Thoracic aorta (tissue), 2 donors: Measurements from ENCODE around the gene ETNK1. TPM values are rescaled to one million over a fixed set of nuclear protein-coding genes. Genes with fewer than 3 reads are reported as not detected.
"Not testable (repeated sequence)": the region's sequence is repeated elsewhere in the genome, so short reads cannot be mapped to it uniquely, and the experiment has no call there.

Experiments
- ATAC-seq: fragments of 150-250 bp; one replicate; pipeline ENCODE4 v1.8.0; 2017; ENCODE audit warnings: low read depth; ENCODE audit not compliant: insufficient number of reproducible peaks, low FRiP score
- DNase-seq: peaks from one replicate; pipeline ENCODE4 v3.0.0-alpha.2; 2020; ENCODE audit warnings: low spot score
- H3K27ac ChIP-seq, 2 donors: fragments of 200-600 bp; sonication (generic); 1 replicate in 1 of 2; 2 replicates in 1 of 2; pipeline ENCODE4 v1.5.1; 2016; ENCODE audit warnings: mild to moderate bottlenecking in 2 of 2, moderate library complexity in 2 of 2
- H3K27me3 ChIP-seq: fragments of 200-600 bp; sonication (generic); replicated peaks from 2 replicates; pipeline ENCODE4 v1.6.0; 2016; ENCODE audit warnings: mild to moderate bottlenecking; ENCODE audit not compliant: insufficient read depth
- H3K36me3 ChIP-seq: fragments of 200-600 bp; sonication (generic); one replicate; pipeline ENCODE4 v1.5.1; 2016
- H3K4me1 ChIP-seq, 2 donors: fragments of 200-600 bp; sonication (generic); 1 replicate in 1 of 2; 2 replicates in 1 of 2; pipeline versions ENCODE4 v1.5.1 to v1.6.0; 2016; ENCODE audit warnings: low read depth in 2 of 2, mild to moderate bottlenecking in 1 of 2; ENCODE audit not compliant: control insufficient read depth in 1 of 2
- H3K4me3 ChIP-seq: fragments of 200-600 bp; sonication (generic); 2 replicates; pipeline ENCODE4 v1.5.1; 2016; ENCODE audit warnings: mild to moderate bottlenecking
- H3K9me3 ChIP-seq: fragments of 200-600 bp; sonication (generic); 2 replicates; pipeline ENCODE4 v1.5.1; 2016
- CTCF ChIP-seq: fragments of 200-600 bp; sonication (generic); IDR thresholded peaks from one replicate; pipeline ENCODE4 v1.5.1; 2019; ENCODE audit warnings: antibody characterized with exemption
- total RNA-seq, 2 donors: library from RNA; depleted of rRNA; stranded (reverse); fragments of >200 nt; gene quantifications; one replicate each; pipeline versions ENCODE4 v1.1.0 to v1.2.3, GENCODE V29; 2016

ETNK1 gene
- total RNA-seq, 2 donors from 2014 or later: 24.9 to 38.0 TPM

GRCh38 chr12:22692964-22693555, 68.1 kb downstream of the ETNK1 start:
- no peak for DNase-seq
- H3K36me3 ChIP-seq: no peaks in the 10 kb centered on the region
- H3K4me3 ChIP-seq: no peak overlapping the region
- no peak for TF ChIP-seq CTCF
- peaks cover 5 to 16% of the 10 kb centered on the region in 2 donors for H3K4me1 ChIP-seq
- ATAC-seq: no peak
- no peaks in the 10 kb centered on the region for H3K27me3 ChIP-seq
- H3K27ac ChIP-seq: no peak overlapping the region
- no peaks in the 10 kb centered on the region for H3K9me3 ChIP-seq

GRCh38 chr12:22698576-22698975, 73.6 kb downstream of the ETNK1 start:
- no peak for DNase-seq
- no peak for ATAC-seq

GRCh38 chr12:22699705-22700104, 74.7 kb downstream of the ETNK1 start:
- not testable (repeated sequence) for H3K4me1 ChIP-seq, H3K4me3 ChIP-seq, ATAC-seq, H3K27ac ChIP-seq, H3K27me3 ChIP-seq, DNase-seq, H3K36me3 ChIP-seq, H3K9me3 ChIP-seq

More at GRCh38 chr12:22698576-22698975, 73.6 kb downstream of the ETNK1 start:
- Histone ChIP-seq H3K4me3 (no peak overlapping the region), H3K27ac (no peak overlapping the region), H3K36me3 (no peaks in the 10 kb centered on the region), H3K9me3 (no peaks in the 10 kb centered on the region), H3K4me1 (no peaks in the 10 kb centered on the region), H3K27me3 (no peaks in the 10 kb centered on the region)
- TF ChIP-seq CTCF: no peak

GRCh38 chr12:22700106-22700505, 75.1 kb downstream of the ETNK1 start:
- H3K9me3 ChIP-seq: no peaks in the 10 kb centered on the region
- no peaks in the 10 kb centered on the region for H3K27me3 ChIP-seq
- no peaks in the 10 kb centered on the region for H3K4me1 ChIP-seq
- no peak for TF ChIP-seq CTCF
- ATAC-seq (no peak), DNase-seq (no peak)
- no peaks in the 10 kb centered on the region for H3K36me3 ChIP-seq
- no peak overlapping the region for H3K27ac ChIP-seq
- H3K4me3 ChIP-seq: no peak overlapping the region

GRCh38 chr12:22701216-22701809, 76.3 kb downstream of the ETNK1 start:
- H3K9me3 ChIP-seq, H3K27me3 ChIP-seq, H3K27ac ChIP-seq, DNase-seq, H3K36me3 ChIP-seq, H3K4me1 ChIP-seq, ATAC-seq, H3K4me3 ChIP-seq: not testable (repeated sequence)

GRCh38 chr12:22702690-22703089, 77.7 kb downstream of the ETNK1 start:
- ATAC-seq (no peak), DNase-seq (no peak)
- H3K27ac ChIP-seq: no peak overlapping the region
- no peak for TF ChIP-seq CTCF
- H3K4me1 ChIP-seq: no peaks in the 10 kb centered on the region
- H3K4me3 ChIP-seq: no peak overlapping the region
- no peaks in the 10 kb centered on the region for H3K36me3 ChIP-seq
- no peaks in the 10 kb centered on the region for H3K9me3 ChIP-seq
- no peaks in the 10 kb centered on the region for H3K27me3 ChIP-seq
